Progenitor cell of endocrine pancreas (in vitro differentiated cells): Measurements from ENCODE around the gene ATG4C. TPM values are rescaled to one million over a fixed set of nuclear protein-coding genes. Genes with fewer than 3 reads are reported as not detected.
"Not testable (repeated sequence)": the region's sequence is repeated elsewhere in the genome, so short reads cannot be mapped to it uniquely, and the experiment has no call there.

Source experiments
- DNase-seq: peaks from one replicate; pipeline ENCODE4 v3.0.0; 2021; ENCODE audit warnings: low spot score; ENCODE audit not compliant: unreplicated experiment
- H3K27ac Mint-ChIP-seq: 2 replicates; pipeline ENCODE4 v1.8.0; 2021; ENCODE audit warnings: mild to moderate bottlenecking, moderate library complexity, mixed read lengths
- H3K27me3 Mint-ChIP-seq: 2 replicates; pipeline ENCODE4 v1.8.0; 2021; ENCODE audit warnings: mixed read lengths
- H3K36me3 Mint-ChIP-seq: 2 replicates; pipeline ENCODE4 v1.8.0; 2022; ENCODE audit warnings: mixed read lengths; ENCODE audit not compliant: insufficient read depth
- H3K4me1 Mint-ChIP-seq: 2 replicates; pipeline ENCODE4 v1.8.0; 2021; ENCODE audit warnings: low read depth, mixed read lengths
- H3K4me3 Mint-ChIP-seq: 2 replicates; pipeline ENCODE4 v1.8.0; 2021; ENCODE audit warnings: low read depth, mild to moderate bottlenecking, moderate library complexity, mixed read lengths
- H3K9me3 Mint-ChIP-seq: 2 replicates; pipeline ENCODE4 v1.8.0; 2021; ENCODE audit warnings: low read depth, mixed read lengths
- CTCF ChIP-seq: fragments of 200-600 bp; sonication (generic); IDR thresholded peaks from one replicate; pipeline ENCODE4 v1.5.0; 2021; ENCODE audit warnings: antibody characterized with exemption, mild to moderate bottlenecking; ENCODE audit not compliant: unreplicated experiment
- total RNA-seq: library from RNA; stranded (reverse); gene quantifications from 2 replicates; pipeline ENCODE4 v1.2.1, GENCODE V29; 2021

Gene ATG4C
- total RNA-seq, 1 donor from 2014 or later, result 13.0 TPM

DNA sequence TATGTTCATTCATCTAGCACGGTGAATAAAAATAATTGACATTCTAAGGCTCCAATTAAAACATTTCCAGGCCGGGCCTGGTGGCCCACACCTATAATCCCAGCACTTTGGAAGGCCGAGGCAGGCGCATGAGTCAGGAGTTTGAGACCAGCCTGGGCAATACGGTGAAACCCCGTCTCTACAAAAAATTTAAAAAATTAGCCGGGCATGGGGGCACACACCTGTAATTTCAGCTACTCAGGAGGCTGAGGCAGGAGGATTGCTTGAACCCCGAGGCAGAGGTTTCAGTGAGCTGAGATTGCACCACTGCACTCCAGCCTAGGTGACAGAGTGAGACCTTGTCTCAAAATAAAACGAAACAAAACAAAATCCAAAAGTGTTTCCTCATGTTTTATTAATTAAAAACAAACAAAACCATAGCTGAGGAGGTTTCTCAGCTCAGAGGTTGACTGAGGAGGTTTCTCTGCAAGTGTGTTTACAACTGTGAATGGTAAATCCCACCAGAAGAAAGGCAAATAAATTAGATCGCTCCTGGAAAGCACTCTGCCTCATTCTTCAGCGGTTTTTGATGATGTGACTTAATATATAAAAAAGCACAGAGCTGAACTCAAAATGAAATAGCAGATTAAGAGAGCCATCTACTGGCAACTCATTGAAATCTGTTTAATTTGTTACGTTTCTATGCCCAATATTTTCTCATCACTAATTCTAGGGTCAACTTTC is 37.7 kb upstream of the ATG4C start:
- H3K27me3 Mint-ChIP-seq, result no peaks in the 10 kb centered on the region
- no peak overlapping the region for H3K27ac Mint-ChIP-seq
- peak; percentile 71 for TF ChIP-seq CTCF
- peaks cover 18% of the 10 kb centered on the region for H3K9me3 Mint-ChIP-seq
- no peak overlapping the region for H3K4me3 Mint-ChIP-seq
- H3K36me3 Mint-ChIP-seq, result peaks cover 3% of the 10 kb centered on the region
- H3K4me1 Mint-ChIP-seq, result no peaks in the 10 kb centered on the region
- DNase-seq, result no peak

GRCh38 chr1:62746809-62747138 is 37.2 kb upstream of the ATG4C start:
- Mint-ChIP-seq H3K36me3 (peaks cover 1% of the 10 kb centered on the region), H3K27me3 (no peaks in the 10 kb centered on the region), H3K9me3 (peaks cover 13% of the 10 kb centered on the region), H3K4me1 (no peaks in the 10 kb centered on the region), H3K4me3 (no peak overlapping the region), H3K27ac (no peak overlapping the region)
- TF ChIP-seq CTCF, result no peak
- DNase-seq, result no peak

DNA sequence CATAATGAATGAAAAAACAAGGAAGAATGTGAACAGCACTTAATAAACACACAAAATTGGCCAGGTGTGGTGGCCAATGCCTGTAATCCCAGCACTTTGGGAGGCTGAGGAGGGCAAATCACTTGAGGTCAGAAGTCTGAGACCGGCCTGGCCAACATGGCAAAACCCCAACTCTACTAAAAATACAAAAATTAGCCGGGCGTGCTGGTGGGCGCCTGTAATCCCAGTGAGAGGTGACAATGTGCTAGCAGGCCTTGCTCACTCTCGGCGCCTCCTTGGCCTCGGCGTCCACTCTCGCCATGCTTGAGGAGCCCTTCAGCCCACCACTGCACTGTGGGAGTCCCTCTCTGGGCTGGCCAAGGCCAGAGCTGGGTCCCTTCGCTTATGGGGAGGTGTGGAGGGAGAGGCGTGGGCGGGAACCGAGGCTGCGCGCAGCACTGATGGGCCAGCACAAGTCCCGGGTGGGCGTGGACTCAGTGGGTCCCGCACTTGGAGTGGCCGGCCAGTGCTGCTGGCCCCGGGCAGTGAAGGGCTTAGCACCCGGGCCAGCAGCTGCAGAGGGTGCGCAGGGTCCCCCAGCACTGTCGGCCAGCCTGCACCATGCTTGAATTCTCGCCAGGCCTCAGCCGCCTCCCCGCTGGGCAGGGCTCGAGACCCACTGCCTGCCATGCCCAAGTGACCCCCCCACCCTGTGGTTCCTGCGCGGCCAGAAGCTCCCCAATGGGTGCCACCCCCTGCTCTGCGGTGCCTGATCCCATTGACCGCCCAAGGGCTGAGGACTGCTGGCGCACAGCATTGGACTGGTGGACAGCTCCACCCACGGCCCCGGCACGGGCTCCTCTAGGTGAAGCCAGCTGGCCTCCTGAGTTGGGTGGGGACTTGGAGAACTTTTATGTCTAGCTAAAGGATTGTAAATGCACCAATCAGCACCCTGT is 30.6 kb upstream of the ATG4C start:
- DNase-seq, result no peak
- H3K36me3 Mint-ChIP-seq, result peaks cover 2% of the 10 kb centered on the region
- no peaks in the 10 kb centered on the region for H3K4me1 Mint-ChIP-seq
- H3K4me3 Mint-ChIP-seq, result no peak overlapping the region
- H3K27ac Mint-ChIP-seq, result no peak overlapping the region
- TF ChIP-seq CTCF, result no peak
- H3K27me3 Mint-ChIP-seq, result no peaks in the 10 kb centered on the region
- no peaks in the 10 kb centered on the region for H3K9me3 Mint-ChIP-seq

- H3K27me3 Mint-ChIP-seq, DNase-seq, H3K4me1 Mint-ChIP-seq, H3K27ac Mint-ChIP-seq, H3K4me3 Mint-ChIP-seq, H3K9me3 Mint-ChIP-seq, H3K36me3 Mint-ChIP-seq: not testable (repeated sequence)
These were observed 29.0 kb upstream of the ATG4C start for GRCh38 chr1:62754938-62755337.

DNA sequence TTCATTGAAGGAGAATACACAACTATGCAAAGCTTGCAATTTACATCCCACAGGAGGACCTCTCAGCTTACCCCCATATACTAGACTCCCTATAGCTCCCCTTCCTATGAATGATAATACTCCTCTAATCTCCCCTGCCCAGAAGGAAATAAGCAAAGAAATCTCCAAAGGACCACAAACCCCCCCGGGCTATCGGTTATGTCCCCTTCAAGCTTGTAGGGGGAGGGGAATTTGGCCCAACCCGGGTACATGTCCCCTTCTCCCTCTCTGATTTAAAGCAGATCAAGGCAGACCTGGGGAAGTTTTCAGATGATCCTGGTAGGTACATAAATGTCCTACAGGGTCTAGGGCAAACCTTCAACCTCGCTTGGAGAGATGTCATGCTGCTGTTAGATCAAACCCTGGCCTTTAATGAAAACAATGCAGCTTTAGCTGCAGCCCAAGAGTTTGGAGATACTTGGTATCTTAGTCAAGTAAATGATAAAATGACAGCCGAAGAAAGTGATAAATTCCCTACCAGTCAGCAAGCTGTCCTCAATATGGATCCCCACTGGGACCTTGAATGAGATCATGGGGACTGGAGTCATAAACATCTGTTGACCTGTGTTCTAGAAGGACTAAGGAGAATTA is 27.6 kb upstream of the ATG4C start:
- H3K27ac Mint-ChIP-seq, H3K27me3 Mint-ChIP-seq, H3K36me3 Mint-ChIP-seq, H3K9me3 Mint-ChIP-seq, H3K4me3 Mint-ChIP-seq, DNase-seq: not testable (repeated sequence)
- peaks cover 13% of the 10 kb centered on the region for H3K4me1 Mint-ChIP-seq

- peak overlapping the region; percentile 15 for H3K27ac Mint-ChIP-seq
- H3K9me3 Mint-ChIP-seq, DNase-seq, H3K36me3 Mint-ChIP-seq, H3K27me3 Mint-ChIP-seq, H3K4me3 Mint-ChIP-seq: not testable (repeated sequence)
- peaks cover 13% of the 10 kb centered on the region for H3K4me1 Mint-ChIP-seq
These were observed 24.6 kb upstream of the ATG4C start for GRCh38 chr1:62759232-62759875.

- DNase-seq, H3K9me3 Mint-ChIP-seq, H3K27me3 Mint-ChIP-seq, H3K36me3 Mint-ChIP-seq, H3K4me3 Mint-ChIP-seq: not testable (repeated sequence)
- Mint-ChIP-seq H3K4me1 (peaks cover 13% of the 10 kb centered on the region), H3K27ac (peak overlapping the region; percentile 90)
These were observed 23.7 kb upstream of the ATG4C start for GRCh38 chr1:62760021-62760782.

GRCh38 chr1:62761223-62761870 is 22.6 kb upstream of the ATG4C start:
- not testable (repeated sequence) for DNase-seq, H3K4me3 Mint-ChIP-seq, H3K36me3 Mint-ChIP-seq, H3K27ac Mint-ChIP-seq, H3K9me3 Mint-ChIP-seq, H3K27me3 Mint-ChIP-seq
- peaks cover 22% of the 10 kb centered on the region for H3K4me1 Mint-ChIP-seq
